HG02870 (cell line): ENCODE results near the gene WDR37.
A peak's percentile ranks its signal among the peaks of the same experiment; 100 is the strongest.
"Not testable (repeated sequence)": the region's sequence is repeated elsewhere in the genome, so short reads cannot be mapped to it uniquely, and the experiment has no call there.

Experiments
- ATAC-seq: cut with Tn5 transposase; IDR thresholded peaks from one replicate; pipeline ENCODE4 v1.9.1; 2021; ENCODE audit warnings: mild to moderate bottlenecking, moderate library complexity; ENCODE audit not compliant: unreplicated experiment

Gene WDR37, protein sequence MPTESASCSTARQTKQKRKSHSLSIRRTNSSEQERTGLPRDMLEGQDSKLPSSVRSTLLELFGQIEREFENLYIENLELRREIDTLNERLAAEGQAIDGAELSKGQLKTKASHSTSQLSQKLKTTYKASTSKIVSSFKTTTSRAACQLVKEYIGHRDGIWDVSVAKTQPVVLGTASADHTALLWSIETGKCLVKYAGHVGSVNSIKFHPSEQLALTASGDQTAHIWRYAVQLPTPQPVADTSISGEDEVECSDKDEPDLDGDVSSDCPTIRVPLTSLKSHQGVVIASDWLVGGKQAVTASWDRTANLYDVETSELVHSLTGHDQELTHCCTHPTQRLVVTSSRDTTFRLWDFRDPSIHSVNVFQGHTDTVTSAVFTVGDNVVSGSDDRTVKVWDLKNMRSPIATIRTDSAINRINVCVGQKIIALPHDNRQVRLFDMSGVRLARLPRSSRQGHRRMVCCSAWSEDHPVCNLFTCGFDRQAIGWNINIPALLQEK

DNA sequence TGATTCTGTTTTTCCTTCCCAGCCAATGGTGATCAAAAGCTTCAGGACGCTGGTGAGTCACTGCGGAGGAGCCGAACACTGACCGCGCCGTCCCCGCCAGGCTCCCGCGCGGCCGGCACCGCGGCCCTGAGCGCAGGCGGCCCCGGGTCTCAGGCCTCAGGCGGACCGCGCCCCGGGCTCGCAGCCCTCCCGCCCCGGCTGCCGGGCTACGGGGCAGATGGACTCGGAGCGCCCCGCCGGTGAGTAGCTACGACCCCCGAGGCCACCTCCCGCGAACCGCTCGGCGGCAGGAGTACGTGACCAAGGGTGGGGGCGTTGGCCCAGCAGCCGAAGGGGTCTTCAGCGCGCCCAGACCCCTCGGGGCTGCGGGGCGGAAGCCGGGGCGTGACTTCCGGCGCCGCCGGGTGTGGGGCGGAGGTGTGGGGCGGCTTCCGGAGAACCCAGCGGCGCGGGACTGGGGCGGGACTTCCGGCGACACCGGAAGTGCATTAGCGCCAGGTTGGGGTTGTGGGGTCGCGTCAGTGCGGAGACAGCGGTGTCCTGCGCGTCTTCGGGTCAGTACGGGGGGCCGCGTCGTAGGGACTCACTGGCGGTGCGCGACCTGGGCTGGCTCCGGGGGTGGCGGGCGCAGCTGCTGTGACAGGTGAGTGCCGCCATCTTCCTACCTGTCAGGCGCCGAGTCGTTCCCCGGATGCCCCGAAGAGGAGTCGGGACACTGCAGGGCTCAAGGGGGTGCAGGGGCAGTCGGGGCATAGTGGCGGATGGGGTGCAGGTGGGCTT is at the start of gene WDR37:
Gene WDR37, plus strand, starts transcription at position 60 of the 780 bp plus-strand sequence. CDS start 15,771 bp downstream, outside the sequence.
- peak; percentile 89 for ATAC-seq

DNA sequence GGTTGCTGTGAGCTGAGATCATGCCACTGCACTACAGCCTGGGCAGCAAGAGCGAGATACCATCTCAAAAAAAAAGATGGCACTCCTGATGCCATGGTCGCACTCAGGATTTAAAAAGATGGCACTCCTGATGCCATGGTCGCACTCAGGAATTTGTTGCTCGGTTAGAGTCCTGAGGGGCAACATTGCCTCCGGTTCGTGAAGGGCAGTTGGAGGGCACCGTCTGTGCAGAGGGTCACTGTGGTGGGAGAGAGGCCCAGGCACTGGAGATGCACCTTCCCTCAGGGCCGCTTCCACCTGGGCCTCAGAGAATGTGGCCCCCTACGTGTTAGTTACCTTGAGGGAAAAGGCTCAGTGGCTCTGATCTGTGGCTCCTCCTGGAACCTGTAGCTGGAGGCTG is 49.6 kb upstream of the WDR37 start:
- ATAC-seq: no peak

DNA sequence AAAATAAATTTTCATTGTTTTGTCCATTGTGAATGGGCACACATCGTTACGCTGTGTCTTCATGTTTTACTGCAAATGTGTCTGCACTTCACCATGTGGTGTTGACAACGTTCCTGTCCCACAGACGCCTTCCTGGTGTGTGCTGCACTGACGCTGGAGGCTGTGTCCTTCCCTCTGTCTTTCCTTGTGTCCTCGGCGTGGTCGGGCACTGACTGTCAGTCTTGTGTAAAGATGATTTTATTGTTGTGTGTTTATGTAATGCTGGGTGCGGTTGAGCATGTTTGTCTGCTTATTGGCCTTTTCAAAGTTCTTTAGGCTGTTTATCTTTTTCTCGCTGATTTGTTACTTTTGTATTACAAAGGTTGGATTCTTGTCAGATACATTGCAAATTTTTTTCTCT is 48.6 kb upstream of the WDR37 start:
- no peak for ATAC-seq

DNA sequence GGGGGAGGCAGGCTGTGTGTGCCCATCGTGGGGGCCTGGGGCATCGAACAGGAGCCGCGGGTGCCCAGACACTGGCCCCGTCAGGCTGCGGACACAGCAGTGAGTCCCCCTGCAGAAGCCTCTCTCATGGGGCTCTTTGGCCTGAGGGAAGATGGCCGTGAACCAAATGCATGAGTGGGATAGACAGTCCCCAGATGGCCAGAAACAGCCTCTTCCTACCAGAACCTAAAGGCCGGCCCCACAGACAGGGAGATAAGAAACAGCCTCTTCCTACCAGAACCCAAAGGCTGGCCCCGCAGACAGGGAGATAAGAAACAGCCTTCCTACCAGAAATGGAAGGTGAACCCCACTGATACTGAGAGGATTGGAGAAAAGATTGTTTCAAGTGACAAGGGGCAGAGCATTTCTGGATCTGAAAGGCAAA is 47.1 kb upstream of the WDR37 start:
- ATAC-seq: no peak

DNA sequence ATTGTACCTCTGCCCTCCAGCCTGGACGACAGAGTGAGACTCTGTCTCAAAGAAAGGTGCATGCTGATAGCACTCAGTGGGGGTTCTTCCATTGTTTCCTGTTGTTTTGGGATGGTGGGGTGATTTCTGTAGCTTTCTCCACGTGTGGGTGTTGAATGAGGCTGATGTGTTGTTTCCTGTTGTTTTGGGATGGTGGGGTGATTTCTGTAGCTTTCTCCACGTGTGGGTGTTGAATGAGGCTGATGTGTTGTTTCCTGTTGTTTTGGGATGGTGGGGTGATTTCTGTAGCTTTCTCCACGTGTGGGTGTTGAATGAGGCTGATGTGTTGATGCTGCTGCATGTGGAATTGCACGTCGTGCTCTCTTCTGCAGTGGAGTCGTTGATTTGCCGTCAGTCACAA is 46.2 kb upstream of the WDR37 start:
- not testable (repeated sequence) for ATAC-seq

DNA sequence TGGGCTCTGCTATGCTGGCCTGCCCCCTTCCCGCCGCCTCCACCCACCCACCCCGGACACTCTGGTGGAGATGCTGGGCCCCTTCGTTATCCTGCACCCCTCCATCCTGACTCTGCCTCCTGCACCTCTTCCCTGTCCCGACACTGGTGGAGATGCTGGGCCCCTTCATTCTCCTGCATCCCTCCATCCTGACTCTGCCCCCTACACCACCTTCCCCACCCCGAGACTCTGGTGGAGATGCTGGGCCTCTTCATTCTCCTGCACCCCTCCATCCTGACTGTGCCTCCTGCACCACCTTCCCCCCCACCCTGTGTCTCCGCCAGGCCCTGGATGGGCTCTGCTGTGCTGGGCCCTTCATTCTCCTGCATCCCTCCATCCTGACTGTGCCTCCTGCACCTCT is 45.5 kb upstream of the WDR37 start:
- no peak for ATAC-seq

DNA sequence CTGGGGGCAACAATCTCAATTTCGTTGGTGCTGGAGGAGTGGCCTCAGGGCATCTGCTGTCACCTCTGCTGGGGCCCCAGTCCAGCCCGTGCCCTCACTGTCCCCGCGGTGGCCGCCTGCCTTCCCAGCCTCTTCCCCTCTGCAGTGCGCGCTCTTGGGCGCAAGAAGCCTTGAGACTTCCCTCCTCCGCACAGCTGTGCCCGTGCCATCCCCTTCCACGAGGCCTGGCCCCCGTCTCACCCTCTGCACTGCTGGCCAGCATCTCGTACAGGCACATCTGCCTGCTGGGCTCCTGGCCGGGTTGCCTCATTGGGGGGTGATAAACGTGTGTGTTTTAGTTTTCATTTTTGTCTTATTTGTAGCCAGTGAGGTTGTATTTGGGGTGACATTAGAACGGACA is 44.5 kb upstream of the WDR37 start:
- ATAC-seq: no peak

DNA sequence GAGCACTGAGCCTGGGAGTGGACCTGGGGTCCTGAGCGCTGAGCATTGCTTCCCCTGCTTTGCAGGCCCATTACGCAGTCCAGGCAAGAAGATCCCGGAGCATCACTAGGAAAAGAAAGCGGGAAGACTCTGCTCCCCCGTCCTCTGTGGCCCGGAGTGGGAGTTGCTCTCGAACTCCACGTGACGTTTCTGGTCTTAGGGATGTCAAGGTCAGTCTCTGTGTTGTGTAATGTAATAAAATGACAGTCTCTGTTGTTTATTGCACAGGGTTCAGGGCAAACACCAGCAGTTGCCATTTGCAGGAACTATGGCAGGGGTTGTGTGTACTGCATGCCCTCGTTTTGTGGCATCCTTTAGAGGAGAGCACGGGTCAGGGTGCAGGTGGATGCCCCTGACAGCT is 40.5 kb upstream of the WDR37 start:
- ATAC-seq: no peak

DNA sequence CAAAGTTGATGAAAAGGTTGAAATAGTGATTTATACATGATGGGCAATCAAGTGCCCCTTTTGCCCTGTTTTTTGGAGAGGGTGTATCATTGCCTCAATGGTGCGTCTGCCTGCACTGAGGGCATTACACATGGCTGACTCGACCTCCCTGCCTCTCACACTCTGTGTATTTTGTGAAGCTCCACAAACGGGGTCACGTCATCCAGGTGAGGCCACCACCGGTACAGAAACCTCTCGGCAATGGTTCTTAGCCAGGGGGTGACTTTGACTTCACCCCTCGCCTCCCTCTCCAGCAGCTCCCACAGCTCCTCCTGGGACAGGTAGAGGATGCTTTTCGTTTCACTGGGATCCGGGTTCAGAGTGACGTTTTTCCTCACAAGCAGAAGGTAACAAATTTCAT is 36.8 kb upstream of the WDR37 start:
- ATAC-seq: no peak

DNA sequence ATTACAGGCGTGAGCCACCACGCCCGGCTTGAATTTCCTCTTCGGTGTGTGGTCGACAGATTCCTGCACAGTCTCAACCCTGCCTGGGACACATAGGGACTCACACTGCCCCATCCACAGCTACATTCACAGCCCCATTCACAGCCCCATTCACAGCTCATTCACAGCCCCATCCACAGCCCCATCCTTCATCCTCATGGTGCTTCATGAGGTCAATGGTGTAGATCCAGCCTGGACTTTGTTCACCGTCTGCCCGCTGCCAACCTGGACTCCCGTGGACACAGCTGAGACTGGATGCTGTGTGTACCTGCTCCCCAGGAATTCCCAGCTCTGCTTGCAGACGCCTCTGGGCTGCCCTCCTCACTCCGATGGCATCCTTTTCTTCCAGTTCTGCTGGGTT is 35.7 kb upstream of the WDR37 start:
- no peak for ATAC-seq

DNA sequence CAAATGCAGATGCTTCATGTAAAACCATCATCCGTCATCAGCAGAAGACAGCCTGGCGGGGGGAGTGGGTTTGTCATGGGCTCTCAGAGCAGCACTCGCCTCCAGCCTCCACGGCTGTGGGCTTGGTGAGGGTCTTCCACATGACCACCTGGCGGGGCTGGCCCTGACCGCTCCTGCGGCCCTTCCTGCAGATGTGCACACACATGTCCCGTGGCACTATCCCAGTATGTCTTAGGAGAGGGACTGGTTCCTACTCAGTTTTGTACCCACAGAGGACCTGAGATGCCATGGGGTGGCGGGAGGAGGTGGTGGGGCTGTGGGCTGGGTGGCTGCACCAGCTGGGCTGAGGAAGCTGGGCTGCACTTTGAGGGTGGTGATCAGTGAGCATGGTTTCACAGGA is 35.2 kb upstream of the WDR37 start:
- ATAC-seq: no peak

DNA sequence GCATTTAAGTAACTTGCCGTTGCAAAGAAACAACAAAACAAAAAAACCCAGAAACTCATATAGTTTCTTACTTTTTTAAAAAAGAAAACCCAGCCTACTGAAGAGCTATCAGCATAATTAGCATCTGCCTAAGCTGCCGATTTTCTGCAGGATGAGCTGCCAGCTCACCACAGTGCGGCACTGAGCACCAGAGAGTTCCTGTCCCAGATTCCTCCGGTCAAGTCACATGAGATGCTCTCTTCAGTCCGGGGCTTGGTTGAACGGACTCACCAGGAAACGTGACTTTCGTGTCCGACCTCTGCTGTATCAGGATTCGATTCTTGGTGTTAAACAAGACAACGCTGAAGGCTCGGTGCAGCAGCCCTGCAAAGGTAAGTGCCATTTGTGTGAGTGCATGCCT is 33.8 kb upstream of the WDR37 start:
- no peak for ATAC-seq

DNA sequence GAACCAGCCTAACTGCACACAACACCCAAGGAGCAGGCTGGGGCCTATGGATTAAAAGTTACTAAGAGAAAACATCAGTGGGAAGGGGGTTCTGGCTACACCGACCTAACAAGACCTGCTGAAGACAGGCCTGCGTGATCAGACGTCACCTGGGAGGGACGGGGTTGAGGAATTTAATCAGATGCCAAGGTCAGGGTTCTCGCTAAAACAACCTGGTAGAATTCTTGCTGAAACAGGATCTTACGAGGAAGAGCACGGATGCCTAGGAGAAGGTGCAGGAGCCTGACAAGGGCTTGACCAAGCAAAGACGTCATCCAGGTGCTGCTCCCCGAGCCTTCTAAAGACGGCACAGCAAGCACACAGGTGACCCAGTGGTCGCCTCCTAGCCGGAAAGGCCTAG is 32.1 kb upstream of the WDR37 start:
- ATAC-seq: no peak

DNA sequence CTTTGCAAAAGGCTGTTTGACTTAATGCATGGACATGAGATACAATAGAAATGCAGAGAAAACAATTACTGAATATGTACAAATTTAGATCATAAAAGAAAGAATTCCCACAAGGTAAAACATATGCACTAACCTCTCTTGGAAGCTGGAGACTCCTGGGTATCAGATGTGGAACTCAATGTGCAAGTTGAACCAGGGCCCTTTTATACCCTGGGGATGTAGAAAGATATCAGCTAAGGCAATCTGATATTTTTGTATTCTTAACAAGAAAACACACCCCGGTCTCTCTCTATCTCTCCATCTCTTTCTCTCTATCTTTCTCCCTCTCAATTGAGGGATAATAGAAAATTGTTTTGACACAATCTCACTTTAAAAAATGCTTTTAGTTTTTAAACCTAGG is 30.5 kb upstream of the WDR37 start, which contains the start of gene IDI2:
Gene IDI2, minus strand, starts transcription at position 177 of the 400 bp plus-strand sequence. CDS start 1,136 bp downstream, outside the sequence.
- no peak for ATAC-seq

DNA sequence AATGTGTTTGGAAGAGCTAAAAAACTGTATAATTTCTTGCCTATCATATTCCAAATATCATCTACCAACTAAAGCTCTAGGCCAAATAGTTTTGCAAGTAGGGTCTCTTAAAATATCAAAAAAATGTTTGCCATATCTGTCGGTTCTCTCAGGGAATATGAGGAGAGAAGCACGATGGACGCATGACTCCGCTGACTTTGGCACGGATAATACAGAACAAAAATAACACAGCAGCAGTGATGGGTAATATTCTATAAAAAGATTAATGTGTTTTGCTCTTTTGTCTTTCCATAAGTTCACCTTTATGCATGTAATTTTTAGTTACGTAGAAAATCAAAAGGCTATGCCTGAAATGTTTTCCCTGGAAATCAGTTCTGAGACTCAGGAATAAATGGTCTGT is 29.6 kb upstream of the WDR37 start:
- ATAC-seq: no peak

DNA sequence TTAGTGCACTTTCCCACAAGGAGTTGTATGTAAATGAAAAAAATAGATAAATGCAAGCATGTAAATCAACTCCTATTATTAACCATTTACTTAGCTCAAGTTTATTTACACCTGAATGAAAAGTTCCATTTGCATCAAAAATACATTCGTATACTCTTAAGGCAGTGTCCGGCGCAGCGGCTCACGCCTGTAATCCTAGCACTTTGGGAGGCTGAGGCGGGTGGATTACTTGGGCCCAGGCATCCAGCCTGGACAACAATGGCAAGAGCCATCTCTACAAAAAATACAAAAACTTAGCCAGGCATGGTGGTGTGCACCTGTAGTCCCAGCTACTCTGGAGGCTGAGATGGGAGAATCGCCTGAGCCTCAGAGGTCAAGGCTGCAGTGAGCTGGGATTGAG is 26.3 kb upstream of the WDR37 start:
- ATAC-seq: no peak

DNA sequence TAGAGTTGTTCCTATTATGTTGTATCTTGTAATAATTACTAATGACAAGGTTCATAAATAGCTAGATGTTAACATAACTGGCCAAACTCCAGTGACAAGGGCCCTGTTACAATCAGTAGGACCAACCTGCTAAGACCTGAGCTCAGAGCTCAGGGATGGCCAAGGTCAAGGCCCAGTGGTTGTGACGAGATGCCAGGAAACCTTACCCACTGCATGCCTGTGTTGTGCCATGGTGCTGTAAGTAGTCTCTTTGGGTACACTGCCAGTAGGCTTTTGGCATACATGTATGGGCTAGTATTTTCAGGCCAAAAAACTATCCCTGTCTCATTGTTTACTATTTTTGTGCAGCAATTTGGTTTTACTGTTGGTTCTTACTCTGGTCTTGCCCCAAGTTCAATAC is 22.6 kb upstream of the WDR37 start:
- no peak for ATAC-seq

DNA sequence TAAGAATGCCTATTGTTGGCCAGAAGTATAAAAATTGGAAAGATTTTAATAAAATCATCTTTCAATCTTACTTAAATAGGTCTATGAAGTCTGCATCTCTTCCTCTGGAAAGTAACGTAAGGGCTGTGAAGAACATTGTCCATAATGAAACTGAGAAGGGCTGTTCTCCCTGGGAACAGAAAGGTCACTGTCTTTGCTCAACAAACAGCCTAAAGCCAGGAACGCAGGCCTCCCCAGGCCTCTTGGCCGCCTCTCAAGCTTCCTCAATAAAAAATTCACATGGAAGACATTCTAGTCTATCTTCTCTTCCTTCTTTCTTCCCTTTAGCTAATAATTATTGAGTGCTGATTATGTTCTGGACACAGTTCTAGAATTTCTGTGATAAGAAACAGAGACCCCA is 21.4 kb upstream of the WDR37 start:
- ATAC-seq: no peak

DNA sequence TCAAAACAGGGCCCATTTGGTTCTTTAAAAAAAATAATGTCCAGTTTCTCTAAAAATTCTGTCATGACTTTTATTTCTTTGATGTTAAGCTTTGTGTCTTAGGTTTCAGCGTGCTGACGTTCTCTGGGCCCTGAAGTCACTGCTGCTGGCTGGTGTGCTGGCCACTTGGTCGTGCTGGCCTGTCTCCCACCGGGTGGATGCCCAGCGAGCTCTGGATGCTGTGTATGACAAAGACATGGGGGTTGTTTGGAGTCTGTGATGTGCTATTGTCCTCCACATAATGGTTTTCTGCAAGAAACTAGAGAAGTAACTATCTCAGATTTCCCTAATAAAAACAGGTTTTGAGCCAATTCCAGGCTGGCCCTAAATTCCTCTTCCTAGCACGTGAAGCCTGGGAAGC is 21.0 kb upstream of the WDR37 start:
- ATAC-seq: no peak

DNA sequence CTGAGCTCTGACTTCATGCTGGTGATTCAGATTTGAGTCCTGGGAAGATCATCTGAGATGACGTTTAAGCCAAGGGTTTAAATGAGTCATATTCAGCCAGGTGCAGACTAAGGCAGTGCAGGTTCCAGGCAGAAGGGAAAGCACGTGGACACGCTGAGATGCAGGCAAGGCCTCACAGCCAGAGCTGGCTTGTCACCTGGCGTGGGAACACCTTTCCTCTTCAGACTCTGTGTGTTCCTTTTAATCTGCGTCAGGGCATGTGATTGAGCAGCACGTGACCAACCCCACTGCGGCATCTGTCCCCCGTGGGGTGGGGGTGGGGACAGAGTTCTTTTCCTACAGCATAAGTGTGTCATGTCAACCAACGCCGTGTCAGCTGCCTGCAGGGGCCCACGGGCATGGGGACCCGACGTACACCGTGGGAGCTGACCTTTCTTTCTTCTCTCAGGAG is 19.8 kb upstream of the WDR37 start:
- ATAC-seq: peak; percentile 86

DNA sequence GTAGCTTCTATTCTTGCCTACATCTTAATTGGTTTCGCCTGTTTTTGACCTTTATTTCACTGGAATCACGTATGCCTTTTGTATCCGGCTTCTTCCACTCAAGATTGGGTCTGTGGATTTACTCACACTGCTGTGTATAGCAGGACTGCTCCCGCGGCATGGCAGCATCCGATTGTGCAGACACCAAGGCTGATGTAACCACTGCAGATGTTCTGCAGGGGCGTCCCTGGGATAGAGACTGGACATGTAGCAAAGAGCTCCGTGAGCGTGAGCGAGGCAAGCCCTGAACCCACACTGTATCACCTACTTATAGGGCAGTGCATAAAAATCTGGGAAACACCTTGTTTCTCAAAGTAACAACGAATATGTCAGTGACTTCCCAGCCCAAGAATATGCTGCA is 19.1 kb upstream of the WDR37 start:
- ATAC-seq: no peak

DNA sequence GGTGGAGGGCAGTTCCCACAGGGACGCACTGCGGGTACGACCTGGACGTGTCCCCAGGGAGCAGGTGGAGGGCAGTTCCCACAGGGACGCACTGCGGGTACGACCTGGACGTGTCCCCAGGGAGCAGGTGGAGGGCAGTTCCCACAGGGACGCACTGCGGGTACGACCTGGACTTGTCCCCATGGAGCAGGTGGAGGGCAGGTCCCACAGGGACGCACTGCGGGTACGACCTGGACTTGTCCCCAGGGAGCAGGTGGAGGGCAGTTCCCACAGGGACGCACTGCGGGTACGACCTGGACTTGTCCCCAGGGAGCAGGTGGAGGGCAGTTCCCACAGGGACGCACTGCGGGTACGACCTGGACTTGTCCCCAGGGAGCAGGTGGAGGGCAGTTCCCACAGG is 17.4 kb upstream of the WDR37 start:
- ATAC-seq: not testable (repeated sequence)
